WTC11 (cell line): Measurements from ENCODE around the gene NR4A3.

Source experiments
- CTCF ChIP-seq: fragments of 200-600 bp; IDR thresholded peaks from 2 replicates; pipeline ENCODE4 v1.8.0; 2022; ENCODE audit warnings: antibody characterized with exemption
- JUN ChIP-seq: sonication (generic); formaldehyde crosslinking; IDR thresholded peaks from 2 replicates; pipeline ENCODE4 v1.8.0; 2023; ENCODE audit warnings: mild to moderate bottlenecking, missing genetic modification reagents
- NR2C2 ChIP-seq: sonication (generic); formaldehyde crosslinking; IDR thresholded peaks from 2 replicates; pipeline ENCODE4 v1.8.0; 2022; ENCODE audit warnings: mild to moderate bottlenecking, missing genetic modification reagents

GRCh38 chr9:99778308-99778707 is 43.4 kb upstream of the NR4A3 start:
- TF ChIP-seq CTCF = no peak
- no peak for TF ChIP-seq NR2C2 (CRISPR knock-in tag)
- no peak for TF ChIP-seq JUN
